Right lobe of liver (tissue), 4 donors: ENCODE measurements around the gene C4BPB.

Source experiments
- CTCF ChIP-seq, 4 donors: fragments of 200-600 bp in 3 of 4; fragments of 450-650 bp in 1 of 4; IDR thresholded peaks; one replicate each; pipeline versions ENCODE4 v1.5.1 to v1.8.0; 2016 to 2022; ENCODE audit warnings: antibody characterized with exemption in 4 of 4, mild to moderate bottlenecking in 2 of 4
- POLR2A ChIP-seq: fragments of 450-650 bp; IDR thresholded peaks from one replicate; pipeline ENCODE4 v1.6.1; 2017; ENCODE audit warnings: antibody characterized with exemption, mild to moderate bottlenecking
- donor health status: DM: no; HTN: no; CAD: no.
- donor health status: DM: no; HTN: no; CAD: no.
- donor health status: DM: no; HTN: yes; CAD: no.

- TF ChIP-seq CTCF (IDR thresholded peaks at IDR 0.05) (no peak), POLR2A (no peak)
Measured at GRCh38 chr1:207079706-207080241, 8.9 kb upstream of the C4BPB start.
